Erythroblast (primary cell): ENCODE measurements around the gene SLC16A4.

Experiments used
- DNase-seq, 2 experiments: peaks; one replicate each; lab custom pipeline; 2025; lab: John Stamatoyannopoulos, UW
- GATA1 ChIP-seq: IDR thresholded peaks from 2 replicates; pipeline ENCODE4 v1.6.1; 2011; ENCODE audit warnings: low read depth, mild to moderate bottlenecking, control low read depth, low read length, moderate library complexity
- POLR2A ChIP-seq: IDR thresholded peaks from 2 replicates; pipeline ENCODE4 v1.6.1; 2011; ENCODE audit warnings: mild to moderate bottlenecking, low read length

The SLC16A4 gene

GRCh38 chr1:110339407-110340206 lies 51.2 kb downstream of the SLC16A4 start:
- DNase-seq, result peak; percentile 81 to 86
- TF ChIP-seq GATA1 (no peak), POLR2A (peak; percentile 96)

GRCh38 chr1:110338886-110339406 lies 51.9 kb downstream of the SLC16A4 start, which contains the start of gene RBM15:
RBM15 (plus strand) TSS chr1:110339377; CDS start chr1:110339406, 29 bp downstream.
- TF ChIP-seq GATA1, result no peak
- no peak for TF ChIP-seq POLR2A
- DNase-seq, result peak; percentile 100

- TF ChIP-seq POLR2A, result peak; percentile 74
- no peak for TF ChIP-seq GATA1
- peak; percentile 96 to 98 for DNase-seq
Observed at GRCh38 chr1:110338309-110338885, 52.4 kb downstream of the SLC16A4 start.

GRCh38 chr1:110337704-110338308 lies 53.0 kb downstream of the SLC16A4 start:
- peak; percentile 69 to 78 for DNase-seq
- no peak for TF ChIP-seq GATA1
- no peak for TF ChIP-seq POLR2A

DNA sequence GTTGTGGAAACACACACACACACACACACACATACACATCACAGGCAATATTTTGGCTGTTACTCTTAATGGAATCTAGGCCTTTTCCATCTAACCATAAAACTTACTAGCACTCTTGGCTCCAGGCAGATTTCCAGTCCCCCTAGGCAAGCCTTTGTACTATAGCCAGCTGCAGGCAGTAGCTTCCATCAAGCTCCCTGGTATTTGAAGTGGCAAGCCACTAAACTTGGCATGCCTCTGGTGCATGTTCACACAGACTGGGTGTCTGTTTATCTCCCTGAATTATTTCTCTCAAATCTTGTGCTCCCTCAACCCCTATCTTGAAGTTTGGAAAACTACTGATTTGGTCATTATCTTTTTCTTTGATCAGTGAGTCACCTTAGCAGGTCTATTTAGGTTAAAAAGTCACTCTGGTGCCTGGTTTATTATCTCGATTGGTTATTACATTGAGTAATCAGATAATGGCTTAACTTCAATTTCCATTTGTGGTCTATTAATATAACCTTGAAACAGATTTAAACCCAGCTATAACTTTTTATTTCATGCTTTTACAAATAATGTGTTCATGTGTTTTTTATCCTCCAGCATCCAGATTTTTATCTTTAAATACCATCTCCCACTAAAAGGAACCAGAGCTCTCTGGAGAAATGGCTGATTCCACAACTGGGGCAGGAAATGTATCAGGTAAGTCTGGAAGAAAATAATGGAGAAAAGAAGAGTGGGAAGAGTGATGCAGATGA lies 54.4 kb downstream of the SLC16A4 start:
- DNase-seq, result peak; percentile 32 to 54
- TF ChIP-seq GATA1 (no peak), POLR2A (no peak)

DNA sequence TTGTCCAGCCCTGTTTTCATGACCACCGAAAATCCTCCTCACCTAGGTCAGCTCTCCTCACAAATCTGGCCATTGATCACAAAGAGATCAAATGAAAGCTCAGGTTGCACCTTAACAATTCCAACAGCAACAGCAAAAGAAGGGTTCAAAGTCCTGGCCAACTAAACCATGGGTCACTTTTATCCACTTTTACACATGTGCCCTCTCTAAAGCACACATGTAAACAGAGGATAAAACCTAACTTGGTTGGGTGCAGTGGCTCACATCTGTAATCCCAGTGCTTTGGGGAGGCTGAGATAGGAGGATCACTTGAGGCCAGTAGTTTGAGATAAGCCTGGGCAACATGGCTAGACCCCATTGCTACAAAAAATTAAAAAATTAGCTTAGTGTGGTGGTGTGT lies 55.6 kb downstream of the SLC16A4 start:
- TF ChIP-seq GATA1 (no peak), POLR2A (no peak)
- peak; percentile 21 to 62 for DNase-seq

DNA sequence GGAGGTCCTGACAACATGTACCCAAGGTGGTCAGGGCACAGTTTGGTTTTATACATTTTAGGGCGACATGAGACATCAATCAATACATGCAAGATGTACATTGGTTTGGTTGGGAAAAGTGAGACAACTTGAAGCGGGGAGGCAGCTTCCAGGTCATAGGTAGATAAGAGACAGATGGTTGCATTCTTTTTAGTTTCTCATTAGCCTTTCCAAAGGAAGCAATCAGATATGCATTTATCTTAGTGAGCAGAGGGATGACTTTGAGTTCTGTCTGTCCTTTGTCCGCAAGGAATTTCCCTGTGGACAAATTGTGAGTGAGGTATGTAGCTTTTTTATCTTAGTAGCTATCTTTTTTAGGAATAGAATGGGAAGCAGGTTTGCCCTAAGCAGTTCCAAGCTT lies 62.1 kb downstream of the SLC16A4 start:
- no peak for TF ChIP-seq POLR2A
- no peak for TF ChIP-seq GATA1

GRCh38 chr1:110328274-110328673 lies 62.6 kb downstream of the SLC16A4 start:
- DNase-seq, result no peak
- no peak for TF ChIP-seq GATA1
- no peak for TF ChIP-seq POLR2A

More for the DNA sequence above, 62.1 kb downstream of the SLC16A4 start:
- DNase-seq, result no peak

DNA sequence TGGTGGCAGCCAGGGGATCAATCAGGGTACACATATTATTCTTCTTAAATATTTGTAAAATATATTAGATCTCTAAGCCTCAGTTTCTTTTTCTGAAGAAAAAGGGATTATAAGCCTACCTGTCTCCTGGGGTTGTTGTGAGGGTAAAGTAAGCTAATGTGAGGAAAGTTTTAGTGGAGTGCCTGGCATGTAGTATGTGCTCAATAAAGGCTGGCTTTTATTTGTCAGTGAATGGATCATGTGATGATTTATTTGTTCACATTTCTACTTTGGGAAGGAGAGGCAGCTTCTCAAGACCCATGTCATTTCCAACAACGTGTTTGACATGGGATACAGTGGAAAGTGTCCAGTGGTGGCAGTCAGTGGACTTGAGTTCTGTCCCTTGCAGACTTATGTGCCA lies 64.0 kb downstream of the SLC16A4 start:
- no peak for DNase-seq
- TF ChIP-seq GATA1, result no peak
- TF ChIP-seq POLR2A, result no peak

DNA sequence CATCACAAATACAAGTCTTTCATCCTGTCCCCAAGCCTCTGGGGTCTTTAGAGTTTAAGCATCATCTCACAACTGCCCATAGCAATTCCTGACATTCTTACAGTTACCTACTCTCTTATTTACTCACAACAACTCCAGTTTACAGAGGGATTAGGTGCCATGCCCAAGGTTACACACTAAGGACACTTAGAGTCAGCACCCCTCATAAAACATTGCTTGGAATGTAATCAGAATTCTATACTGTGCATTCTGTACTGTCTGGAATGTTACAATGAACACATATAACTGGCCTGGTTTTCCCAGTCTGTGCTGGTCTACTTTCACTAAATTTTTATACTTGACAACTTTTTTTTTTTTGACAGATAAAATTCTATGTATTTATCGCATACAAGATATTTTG lies 66.2 kb downstream of the SLC16A4 start:
- TF ChIP-seq GATA1, result no peak
- TF ChIP-seq POLR2A, result no peak
- no peak for DNase-seq

DNA sequence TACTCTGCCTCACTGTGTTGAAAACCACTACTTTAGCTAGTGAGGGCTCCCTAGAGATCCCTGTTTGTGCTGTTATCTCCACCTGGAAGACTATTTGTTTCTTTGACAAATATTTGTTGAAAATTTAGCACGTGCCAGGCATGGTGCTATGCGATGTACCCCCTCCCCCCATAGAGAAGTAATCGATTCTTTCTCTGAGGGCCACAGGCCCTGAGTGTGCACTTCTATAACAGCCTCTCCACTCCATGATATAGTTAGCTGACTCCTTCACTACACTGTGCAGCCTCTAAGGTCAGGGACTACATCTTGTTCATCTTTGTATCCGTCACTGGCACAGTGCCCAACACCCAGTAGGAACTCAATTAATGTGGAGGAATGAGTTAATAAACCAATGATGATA lies 69.0 kb downstream of the SLC16A4 start:
- DNase-seq, result no peak
- TF ChIP-seq GATA1, result no peak
- TF ChIP-seq POLR2A, result no peak

DNA sequence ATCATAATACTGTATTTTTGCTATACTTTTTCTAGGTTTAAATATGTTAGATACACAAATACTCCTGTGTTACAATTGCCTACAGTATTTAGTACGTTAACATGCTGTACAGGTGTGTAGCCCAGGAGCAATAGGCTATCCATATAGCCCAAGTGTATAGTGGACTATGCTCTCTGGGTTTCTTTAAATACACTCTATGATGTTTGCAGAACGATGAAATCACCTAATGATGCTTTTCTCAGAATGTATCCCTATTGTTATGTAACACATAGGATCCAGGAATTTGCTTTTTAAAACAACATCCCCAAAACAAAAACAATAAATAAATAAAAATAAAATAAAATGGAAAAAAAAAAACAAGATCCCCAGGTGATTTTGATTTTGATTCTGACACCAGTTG lies 69.8 kb downstream of the SLC16A4 start:
- no peak for DNase-seq
- TF ChIP-seq POLR2A, result no peak
- no peak for TF ChIP-seq GATA1

DNA sequence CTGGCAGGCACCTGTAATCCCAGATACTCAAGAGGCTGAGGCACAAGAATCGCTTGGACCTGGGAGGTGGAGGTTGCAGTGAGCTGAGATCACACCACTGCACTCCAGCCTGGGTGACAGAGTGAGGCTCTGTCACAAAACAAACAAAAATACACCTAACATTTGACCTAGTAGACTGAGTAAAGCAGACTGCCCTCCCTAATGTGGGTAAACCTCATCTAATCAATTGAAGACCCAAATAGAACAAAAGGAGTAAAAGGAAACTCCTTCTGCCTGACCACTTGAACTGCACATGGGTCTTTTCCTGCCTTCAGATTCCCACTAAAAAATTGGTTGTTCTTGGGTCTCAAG lies 70.7 kb downstream of the SLC16A4 start:
- no peak for DNase-seq
- TF ChIP-seq GATA1 (no peak), POLR2A (no peak)
